ENCODE results near the gene RASSF8.

RASSF8 gene

GRCh38 chr12:26126340-26127284 is 168.1 kb downstream of the RASSF8 start:
- no peak for TF ChIP-seq EZH2phosphoT487 (IDR thresholded peaks at IDR 0.05; ENCODE audit: low read depth)
- no peak for TF ChIP-seq CTCF (IDR thresholded peaks at IDR 0.05; ENCODE audit: low read depth, low read length)
- Histone ChIP-seq H3K36me3 (replicated peaks; ENCODE audit: low read depth, low read length) (no peaks in the 10 kb centered on the region), H3K79me2 (ENCODE audit: low read length) (no peaks in the 10 kb centered on the region), H3K27ac (ENCODE audit: low read length) (no peak overlapping the region), H3K4me3 (ENCODE audit: low read length) (peak overlapping the region; percentile 75), H3K27me3 (ENCODE audit: low read depth, low read length) (peaks cover 69% of the 10 kb centered on the region), H3K9ac (ENCODE audit: low read length) (peak overlapping the region; percentile 35), H3K9me3 (ENCODE audit: insufficient read depth, low read length) (no peaks in the 10 kb centered on the region), H3K4me1 (ENCODE audit: low read length) (peaks cover 32% of the 10 kb centered on the region), H2AFZ (ENCODE audit: low read depth, low read length) (peak overlapping the region; percentile 32), H3K4me2 (ENCODE audit: low read length) (peak overlapping the region; percentile 99), H4K20me1 (ENCODE audit: insufficient read depth, low read length) (no peaks in the 10 kb centered on the region)

GRCh38 chr12:26127404-26127803 is 168.9 kb downstream of the RASSF8 start:
- Histone ChIP-seq H3K79me2 (ENCODE audit: low read length) (no peaks in the 10 kb centered on the region), H3K27me3 (ENCODE audit: low read depth, low read length) (peaks cover 74% of the 10 kb centered on the region), H3K9me3 (ENCODE audit: insufficient read depth, low read length) (no peaks in the 10 kb centered on the region), H3K9ac (ENCODE audit: low read length) (no peak overlapping the region), H3K4me1 (ENCODE audit: low read length) (peaks cover 29% of the 10 kb centered on the region), H2AFZ (ENCODE audit: low read depth, low read length) (no peak overlapping the region), H3K4me2 (ENCODE audit: low read length) (no peak overlapping the region), H3K36me3 (replicated peaks; ENCODE audit: low read depth, low read length) (no peaks in the 10 kb centered on the region), H4K20me1 (ENCODE audit: insufficient read depth, low read length) (no peaks in the 10 kb centered on the region), H3K27ac (ENCODE audit: low read length) (no peak overlapping the region), H3K4me3 (ENCODE audit: low read length) (no peak overlapping the region)
- no peak for TF ChIP-seq CTCF (IDR thresholded peaks at IDR 0.05; ENCODE audit: low read depth, low read length)
- no peak for TF ChIP-seq EZH2phosphoT487 (IDR thresholded peaks at IDR 0.05; ENCODE audit: low read depth)

- Histone ChIP-seq H4K20me1 (ENCODE audit: insufficient read depth, low read length) (no peaks in the 10 kb centered on the region), H3K4me1 (ENCODE audit: low read length) (peaks cover 29% of the 10 kb centered on the region), H2AFZ (ENCODE audit: low read depth, low read length) (no peak overlapping the region), H3K79me2 (ENCODE audit: low read length) (no peaks in the 10 kb centered on the region), H3K9me3 (ENCODE audit: insufficient read depth, low read length) (no peaks in the 10 kb centered on the region), H3K36me3 (replicated peaks; ENCODE audit: low read depth, low read length) (no peaks in the 10 kb centered on the region), H3K27me3 (ENCODE audit: low read depth, low read length) (peaks cover 78% of the 10 kb centered on the region), H3K27ac (ENCODE audit: low read length) (no peak overlapping the region), H3K9ac (ENCODE audit: low read length) (no peak overlapping the region), H3K4me2 (ENCODE audit: low read length) (no peak overlapping the region), H3K4me3 (ENCODE audit: low read length) (no peak overlapping the region)
- no peak for TF ChIP-seq EZH2phosphoT487 (IDR thresholded peaks at IDR 0.05; ENCODE audit: low read depth)
- TF ChIP-seq CTCF (IDR thresholded peaks at IDR 0.05; ENCODE audit: low read depth, low read length) = no peak
Observed at GRCh38 chr12:26128168-26128567, 169.7 kb downstream of the RASSF8 start.
